Measurements from ENCODE around the gene NUTF2.
A peak's percentile ranks its signal among the peaks of the same experiment; 100 is the strongest.

The NUTF2 gene

GRCh38 chr16:67846320-67847063 is at the start of gene NUTF2:
NUTF2 (plus strand) TSS chr16:67846933; CDS start chr16:67865131, 18,198 bp downstream.
- Histone ChIP-seq H3K36me3 (peaks cover 28% of the 10 kb centered on the region), H3K9ac (peak within 1 kb of the TSS; percentile 99), H3K27me3 (no peaks in the 10 kb centered on the region), H4K20me1 (peaks cover 77% of the 10 kb centered on the region), H3K9me3 (no peaks in the 10 kb centered on the region), H3K4me2 (peak within 1 kb of the TSS; percentile 98), H3K27ac (peak within 1 kb of the TSS; percentile 96), H3K4me3 (peak within 1 kb of the TSS; percentile 100), H3K4me1 (peaks cover 52% of the 10 kb centered on the region)
- no peak for TF ChIP-seq Cebpa-rat (IDR thresholded peaks at IDR 0.05)

GRCh38 chr16:67800338-67800926 is 46.3 kb upstream of the NUTF2 start:
- peak overlapping the region; percentile 85 for H3K4me2 ChIP-seq
- H3K36me3 ChIP-seq, result peaks cover 88% of the 10 kb centered on the region
- H4K20me1 ChIP-seq, result peaks cover 69% of the 10 kb centered on the region
- no peak for TF ChIP-seq Cebpa-rat (IDR thresholded peaks at IDR 0.05)
- no peaks in the 10 kb centered on the region for H3K27me3 ChIP-seq
- H3K9me3 ChIP-seq, result no peaks in the 10 kb centered on the region
- no peak overlapping the region for H3K4me3 ChIP-seq
- no peak overlapping the region for H3K9ac ChIP-seq
- peaks cover 56% of the 10 kb centered on the region for H3K4me1 ChIP-seq
- 0 out of 2 replicates have a peak overlapping the region, but pooled peaks have one; percentile 18 for H3K27ac ChIP-seq

GRCh38 chr16:67801241-67801640 is 45.5 kb upstream of the NUTF2 start:
- peaks cover 60% of the 10 kb centered on the region for H3K4me1 ChIP-seq
- no peak overlapping the region for H3K4me3 ChIP-seq
- H3K9me3 ChIP-seq, result no peaks in the 10 kb centered on the region
- peaks cover 84% of the 10 kb centered on the region for H3K36me3 ChIP-seq
- peaks cover 71% of the 10 kb centered on the region for H4K20me1 ChIP-seq
- H3K27me3 ChIP-seq, result no peaks in the 10 kb centered on the region
- no peak overlapping the region for H3K9ac ChIP-seq
- peak overlapping the region; percentile 85 for H3K4me2 ChIP-seq
- TF ChIP-seq Cebpa-rat (IDR thresholded peaks at IDR 0.05), result no peak
- 0 out of 2 replicates have a peak overlapping the region, but pooled peaks have one; percentile 26 for H3K27ac ChIP-seq

GRCh38 chr16:67801883-67802282 is 44.9 kb upstream of the NUTF2 start:
- H3K27me3 ChIP-seq, result no peaks in the 10 kb centered on the region
- no peaks in the 10 kb centered on the region for H3K9me3 ChIP-seq
- H4K20me1 ChIP-seq, result peaks cover 64% of the 10 kb centered on the region
- no peak overlapping the region for H3K9ac ChIP-seq
- TF ChIP-seq Cebpa-rat (IDR thresholded peaks at IDR 0.05), result no peak
- H3K36me3 ChIP-seq, result peaks cover 78% of the 10 kb centered on the region
- H3K27ac ChIP-seq, result peak overlapping the region; percentile 25; the same call in 1 of the 2 replicates
- H3K4me2 ChIP-seq, result peak overlapping the region; percentile 85
- no peak overlapping the region for H3K4me3 ChIP-seq
- peaks cover 60% of the 10 kb centered on the region for H3K4me1 ChIP-seq

- H3K4me1 ChIP-seq, result peaks cover 69% of the 10 kb centered on the region
- no peak overlapping the region for H3K27ac ChIP-seq
- H3K9me3 ChIP-seq, result no peaks in the 10 kb centered on the region
- no peak overlapping the region for H3K9ac ChIP-seq
- no peak overlapping the region for H3K4me3 ChIP-seq
- no peak for TF ChIP-seq Cebpa-rat (IDR thresholded peaks at IDR 0.05)
- H3K4me2 ChIP-seq, result 0 out of 2 replicates have a peak overlapping the region, but pooled peaks have one; percentile 7
- H3K36me3 ChIP-seq, result peaks cover 57% of the 10 kb centered on the region
- H3K27me3 ChIP-seq, result no peaks in the 10 kb centered on the region
- H4K20me1 ChIP-seq, result peaks cover 44% of the 10 kb centered on the region
Measured at GRCh38 chr16:67803894-67804293, 42.8 kb upstream of the NUTF2 start.

- H3K27ac ChIP-seq, result peak overlapping the region; percentile 90; the same call in 1 of the 2 replicates
- peaks cover 67% of the 10 kb centered on the region for H3K4me1 ChIP-seq
- peak overlapping the region; percentile 91 for H3K4me2 ChIP-seq
- H3K27me3 ChIP-seq, result no peaks in the 10 kb centered on the region
- H3K4me3 ChIP-seq, result peak overlapping the region; percentile 92
- H4K20me1 ChIP-seq, result peaks cover 35% of the 10 kb centered on the region
- H3K9me3 ChIP-seq, result no peaks in the 10 kb centered on the region
- TF ChIP-seq Cebpa-rat (IDR thresholded peaks at IDR 0.05), result no peak
- H3K36me3 ChIP-seq, result peaks cover 46% of the 10 kb centered on the region
- peak overlapping the region; percentile 96 for H3K9ac ChIP-seq
Measured at GRCh38 chr16:67804853-67805542, 41.7 kb upstream of the NUTF2 start.

- Histone ChIP-seq H3K36me3 (peaks cover 38% of the 10 kb centered on the region), H3K9ac (peak overlapping the region; percentile 96), H3K4me2 (peak overlapping the region; percentile 91), H3K4me3 (peak overlapping the region; percentile 92), H3K27me3 (no peaks in the 10 kb centered on the region), H3K27ac (peak overlapping the region; percentile 90), H3K4me1 (peaks cover 58% of the 10 kb centered on the region), H4K20me1 (peaks cover 27% of the 10 kb centered on the region), H3K9me3 (no peaks in the 10 kb centered on the region)
- TF ChIP-seq Cebpa-rat (IDR thresholded peaks at IDR 0.05), result no peak
Measured at GRCh38 chr16:67805718-67806427, 40.9 kb upstream of the NUTF2 start.

- H4K20me1 ChIP-seq, result peaks cover 19% of the 10 kb centered on the region
- no peaks in the 10 kb centered on the region for H3K27me3 ChIP-seq
- peak within 1 kb of the TSS; percentile 90 for H3K27ac ChIP-seq
- peak within 1 kb of the TSS; percentile 92 for H3K4me3 ChIP-seq
- peak within 1 kb of the TSS; percentile 96 for H3K9ac ChIP-seq
- peak within 1 kb of the TSS; percentile 98 for H3K4me2 ChIP-seq
- no peaks in the 10 kb centered on the region for H3K9me3 ChIP-seq
- peaks cover 31% of the 10 kb centered on the region for H3K36me3 ChIP-seq
- H3K4me1 ChIP-seq, result peaks cover 51% of the 10 kb centered on the region
- TF ChIP-seq Cebpa-rat (IDR thresholded peaks at IDR 0.05), result peak; percentile 41; the same call in 1 of the 2 replicates
Measured at GRCh38 chr16:67806428-67807147, 40.1 kb upstream of the NUTF2 start, which contains the start of the genes RANBP10 and TSNAXIP1. RANBP10 (minus strand) TSS chr16:67806560; CDS start chr16:67806536, 24 bp downstream. TSNAXIP1 (plus strand) TSS chr16:67806889; CDS start chr16:67807150, 261 bp downstream.

Measured in BLaER1 (cell line).